Posterior cingulate gyrus (tissue), 11 donors: ENCODE measurements around the gene ANO9.
"Not testable (repeated sequence)": the region's sequence is repeated elsewhere in the genome, so short reads cannot be mapped to it uniquely, and the experiment has no call there.

ENCODE experiments used
- DNase-seq, 10 donors: peaks; one replicate each; pipeline versions ENCODE4 v3.0.0 to v3.0.0-alpha.2; 2020 to 2021; ENCODE audit warnings: mixed read lengths in 3 of 10
- intact Hi-C: fragments of 100-400 bp; cut with DNase I; formaldehyde crosslinking; loops from one replicate; pipeline ENCODE4 v1.15.1; 2023

The ANO9 gene

DNA sequence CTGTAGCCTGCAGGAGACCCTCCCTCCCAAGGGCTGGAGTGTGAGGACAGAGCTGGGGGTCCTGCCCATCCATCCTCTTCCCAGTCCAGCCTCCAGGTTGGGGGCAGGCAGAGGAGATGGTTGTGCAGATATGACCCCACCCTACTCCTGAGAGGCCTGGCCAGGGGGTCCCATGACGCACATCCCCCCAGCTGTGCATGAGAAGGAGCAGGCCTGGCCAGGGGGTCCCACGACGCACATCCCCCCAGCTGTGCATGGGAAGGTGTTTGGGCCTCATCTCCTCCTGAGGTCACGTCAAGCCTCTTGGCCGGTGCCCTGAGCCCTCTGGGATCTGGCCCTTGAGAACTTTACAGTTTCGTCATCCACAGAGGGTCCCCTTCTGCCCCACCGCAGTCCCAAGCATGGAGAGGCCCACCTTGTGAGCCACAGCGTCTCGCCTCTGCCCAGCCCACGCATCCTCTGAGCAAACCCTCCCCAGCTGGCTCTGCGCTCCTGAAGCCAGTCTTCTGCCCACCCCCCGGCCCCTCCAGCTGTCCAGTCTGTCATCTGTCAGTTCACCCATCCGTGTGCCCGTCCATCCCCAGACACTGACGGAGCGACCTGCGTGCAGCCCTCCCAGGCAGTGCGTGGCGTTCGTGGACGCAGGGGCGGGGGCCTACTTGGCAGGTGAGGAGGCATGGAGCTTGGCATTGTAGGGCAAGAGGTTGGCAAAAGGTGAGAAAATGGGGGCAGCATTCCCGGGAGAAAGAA is 2.3 kb downstream of the ANO9 start:
- DNase-seq: peak in 2 of 10 donors; percentile 58 to 67
- intact Hi-C loops: no loop called here

DNA sequence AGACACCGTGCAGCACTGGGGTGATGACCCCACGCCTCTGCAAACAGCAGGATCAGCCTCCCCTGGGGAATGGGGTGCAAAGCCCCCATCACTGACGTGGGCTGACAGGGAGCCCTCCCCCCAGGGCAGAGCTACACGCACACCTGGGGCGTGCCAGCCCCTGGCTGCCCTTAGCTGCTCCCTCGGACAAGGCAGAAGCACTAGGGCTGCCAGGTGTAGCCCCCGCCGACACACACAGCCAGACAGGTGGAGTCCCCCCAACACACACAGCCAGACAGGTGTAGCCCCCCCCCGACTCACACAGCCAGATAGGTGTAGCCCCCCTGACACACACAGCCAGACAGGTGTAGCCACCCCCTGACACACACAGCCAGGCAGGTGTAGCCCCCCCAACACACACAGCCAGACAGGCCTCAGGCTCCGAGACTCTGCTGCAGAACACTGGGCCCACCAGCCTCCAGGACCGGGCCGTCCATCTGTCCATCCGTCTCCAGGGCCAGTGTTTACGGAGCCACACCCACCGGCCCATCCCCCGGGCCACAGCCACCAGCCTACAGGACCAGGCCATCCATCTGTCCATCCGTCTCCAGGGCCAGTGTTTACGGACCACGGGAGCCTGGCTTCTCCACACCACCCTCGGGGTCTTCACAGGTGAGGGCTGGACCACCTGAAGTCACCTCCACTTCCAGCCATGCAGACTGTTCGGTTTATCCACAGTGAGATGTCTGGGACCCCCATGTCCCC is 3.5 kb downstream of the ANO9 start:
- peak in 1 of 10 donors; percentile 55 for DNase-seq
- intact Hi-C loops: no loop called here

DNA sequence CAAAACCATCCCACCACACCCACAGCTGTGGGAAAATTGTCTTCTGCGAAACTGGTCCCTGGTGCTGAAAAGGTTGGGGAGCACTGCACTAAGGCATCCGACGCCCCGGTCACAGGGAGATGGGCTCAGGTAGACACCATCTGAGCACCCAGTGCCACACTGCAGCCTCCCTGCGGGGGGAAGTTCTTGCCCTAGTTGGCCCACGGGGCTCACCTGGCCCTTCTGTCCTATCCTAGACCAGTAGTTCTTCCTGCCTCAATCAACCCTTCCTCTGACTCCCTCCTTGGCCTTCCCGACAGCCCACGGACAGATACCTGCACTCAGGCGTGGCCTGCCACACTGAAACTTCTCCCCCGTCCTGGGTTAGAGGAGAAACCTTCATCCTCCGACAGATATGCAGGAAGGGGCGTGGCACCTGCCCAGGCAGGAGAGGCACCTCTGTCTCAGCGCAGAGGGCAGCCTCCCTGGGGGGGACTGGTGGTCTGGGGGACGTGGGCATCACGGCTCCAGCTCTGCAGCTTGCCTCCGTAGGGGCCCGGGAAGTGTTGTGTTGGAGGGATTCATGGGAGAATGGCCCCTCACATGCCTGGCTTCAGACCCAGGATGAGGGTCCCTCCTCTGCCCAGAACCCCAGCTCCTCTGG is 4.5 kb downstream of the ANO9 start:
- intact Hi-C loops: no loop called here
- peak in 1 of 10 donors; percentile 68 for DNase-seq

DNA sequence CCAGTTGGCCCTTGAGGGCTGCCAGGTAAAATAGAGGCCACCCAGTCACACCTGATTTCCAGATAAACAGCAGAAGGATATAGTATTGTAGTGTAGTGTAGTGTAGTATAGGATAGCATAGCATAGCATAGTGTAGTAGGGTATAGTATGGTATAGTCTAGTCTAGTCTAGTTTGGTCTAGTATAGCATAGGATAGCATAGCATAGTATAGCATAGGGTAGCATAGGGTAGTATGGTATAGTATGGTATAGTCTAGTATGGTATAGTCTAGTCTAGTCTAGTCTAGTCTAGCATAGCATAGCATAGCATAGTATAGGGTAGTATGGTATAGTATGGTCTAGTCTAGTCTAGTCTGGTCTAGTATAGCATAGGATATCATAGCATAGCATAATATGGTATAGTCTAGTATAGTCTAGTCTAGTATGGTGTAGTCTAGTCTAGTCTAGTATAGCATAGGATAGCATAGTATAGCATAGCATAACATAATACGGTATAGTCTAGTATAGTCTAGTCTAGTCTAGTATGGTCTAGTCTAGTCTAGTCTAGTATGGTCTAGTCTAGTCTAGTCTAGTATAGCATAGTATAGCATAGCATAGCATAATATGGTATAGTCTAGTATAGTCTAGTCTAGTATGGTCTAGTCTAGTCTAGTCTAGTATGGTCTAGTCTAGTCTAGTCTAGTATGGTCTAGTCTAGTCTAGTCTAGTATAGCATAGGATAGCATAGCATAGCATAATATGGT is 6.6 kb downstream of the ANO9 start:
- DNase-seq, intact Hi-C loops: not testable (repeated sequence)

DNA sequence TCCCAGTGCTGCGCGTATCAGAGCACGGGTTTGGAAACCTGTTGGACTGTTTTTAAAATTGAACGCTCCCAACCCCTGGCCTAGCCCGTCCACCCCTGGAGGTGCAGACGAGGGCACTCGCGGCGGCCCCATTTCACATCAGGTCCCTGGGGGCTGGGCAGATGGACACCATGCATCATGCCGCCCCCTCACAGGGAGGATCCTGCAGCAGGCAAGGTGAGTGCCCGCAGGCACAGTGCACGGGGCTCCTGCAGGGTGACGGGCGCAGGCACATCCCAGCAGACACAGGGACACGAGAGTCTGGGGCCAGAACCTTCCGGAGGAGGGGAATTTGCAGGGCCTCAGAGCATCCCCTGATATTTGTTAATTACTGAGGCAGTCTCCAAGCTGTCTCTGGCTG is 7.3 kb downstream of the ANO9 start:
- DNase-seq: peak in 2 of 10 donors; percentile 46 to 69
- intact Hi-C loops: no loop called here

DNA sequence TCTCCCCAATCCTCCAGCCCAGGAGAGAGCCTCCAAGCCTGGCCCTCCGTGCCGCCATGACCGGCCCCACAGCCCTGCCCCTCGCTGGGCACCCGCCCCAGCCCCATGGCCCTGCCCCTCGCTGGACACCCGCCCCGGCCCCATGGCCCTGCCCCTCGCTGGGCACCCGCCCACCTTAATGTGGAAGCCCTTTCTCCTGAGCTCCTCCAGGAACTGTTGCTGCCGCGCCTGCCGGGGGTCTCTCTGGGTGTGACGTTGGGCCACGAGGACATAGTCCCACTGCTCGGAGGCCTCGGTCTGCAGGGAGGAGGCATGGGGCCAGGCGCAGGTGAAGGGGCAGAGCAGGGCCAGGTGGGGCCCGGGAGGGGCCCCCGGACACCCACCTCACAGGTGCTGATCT is 8.2 kb downstream of the ANO9 start:
- intact Hi-C loops: no loop called here
- peak in 1 of 10 donors; percentile 70 for DNase-seq

DNA sequence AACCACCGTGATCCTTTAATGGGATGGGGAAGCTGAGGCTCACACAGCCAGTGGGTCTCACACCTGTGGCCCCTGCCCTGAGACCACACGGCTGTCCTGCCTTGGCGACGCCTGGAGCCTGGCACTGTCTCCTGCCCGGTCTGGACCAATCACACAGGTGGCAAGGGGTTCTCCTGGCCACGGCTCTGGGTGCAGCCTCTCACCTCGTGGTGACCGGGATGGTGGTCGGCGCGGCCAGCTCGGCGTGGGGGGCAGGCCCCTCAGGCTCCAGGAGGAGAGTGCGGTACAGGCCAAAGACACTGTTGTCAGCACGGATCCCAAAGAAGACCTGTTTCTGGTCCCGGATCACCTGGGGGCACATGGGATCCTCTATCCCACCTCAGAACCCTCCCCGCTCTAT is 8.7 kb downstream of the ANO9 start:
- intact Hi-C loops: no loop called here
- DNase-seq: no peak

DNA sequence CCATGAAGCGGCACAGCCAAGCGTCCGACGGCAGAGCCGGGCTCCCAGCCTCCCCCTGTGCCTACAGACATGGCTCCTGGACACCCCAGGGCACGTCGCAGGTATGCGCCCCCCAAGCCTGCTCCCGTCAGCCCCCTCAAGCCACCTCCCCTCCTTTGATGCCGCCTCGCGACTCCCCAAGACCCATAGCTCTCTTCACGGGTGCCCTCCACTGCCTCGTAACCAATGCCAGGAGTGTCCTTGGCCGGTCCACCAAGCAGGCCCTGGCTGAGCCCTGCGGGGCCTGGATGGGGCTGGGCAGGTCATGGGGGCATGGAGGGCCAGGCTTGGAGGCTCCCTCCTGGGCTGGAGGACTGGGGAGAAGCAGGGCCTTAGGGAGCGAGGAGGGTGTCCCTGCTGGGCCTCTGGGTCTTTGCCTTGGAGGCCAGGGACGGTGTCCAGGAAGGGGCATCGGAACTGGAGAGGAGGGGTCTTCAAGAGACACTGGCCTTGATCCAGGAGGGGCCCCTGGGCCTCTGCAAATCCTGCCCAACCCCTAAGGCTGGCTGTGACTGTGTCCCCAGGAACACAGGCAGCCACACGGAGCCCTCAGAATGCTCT is 9.2 kb downstream of the ANO9 start:
- intact Hi-C loops: no loop called here
- DNase-seq: peak in 1 of 10 donors; percentile 67

DNA sequence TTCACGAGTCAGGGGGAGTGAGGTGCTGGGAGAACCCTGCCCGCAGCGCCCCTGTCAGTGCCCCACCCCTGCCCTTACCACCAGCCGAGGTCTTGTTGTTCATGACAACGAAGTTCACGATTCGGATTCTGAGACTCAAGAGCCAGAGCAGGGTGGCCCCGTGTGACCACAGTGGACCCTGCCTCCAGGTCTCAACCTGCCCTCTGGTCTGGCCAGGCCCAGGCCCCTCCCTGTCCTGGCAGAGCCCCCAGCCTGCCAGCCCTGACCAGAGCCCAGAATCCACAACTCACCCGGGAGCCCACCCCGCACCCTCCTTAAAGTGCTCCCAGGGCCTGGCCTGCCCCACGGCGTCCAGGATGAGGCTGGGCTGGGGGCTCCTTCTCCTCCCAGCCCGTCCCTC is 9.9 kb downstream of the ANO9 start:
- peak in 1 of 10 donors; percentile 58 for DNase-seq
- intact Hi-C loops: no loop called here

DNA sequence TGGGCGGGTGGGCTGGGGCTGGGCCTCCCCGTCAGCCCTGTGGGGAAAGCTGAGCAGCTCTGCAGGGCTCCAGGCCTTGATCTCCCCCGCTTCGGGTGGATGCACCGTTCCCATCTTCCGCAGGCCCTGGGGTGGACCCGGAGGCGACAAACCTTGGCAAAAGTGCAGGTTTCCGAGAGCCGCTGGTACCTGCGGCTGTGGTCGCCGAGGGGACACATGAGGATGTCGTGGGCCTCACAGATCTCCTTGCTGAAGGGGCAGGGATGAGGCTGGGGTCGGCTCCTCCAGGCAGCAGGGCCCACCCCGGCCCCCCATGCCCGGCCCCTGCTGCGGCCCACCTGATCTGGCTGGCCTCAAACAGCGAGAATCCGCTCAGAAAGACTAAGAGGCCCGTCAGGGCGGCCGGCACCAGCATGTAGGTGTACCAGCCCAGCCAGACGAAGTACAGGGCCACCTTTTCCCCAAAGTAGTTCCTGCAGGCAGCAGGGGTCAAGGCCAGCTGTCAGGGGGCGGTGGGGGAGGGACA is 11.8 kb downstream of the ANO9 start:
- peak in 1 of 10 donors; percentile 68 for DNase-seq
- intact Hi-C loops: no loop called here

DNA sequence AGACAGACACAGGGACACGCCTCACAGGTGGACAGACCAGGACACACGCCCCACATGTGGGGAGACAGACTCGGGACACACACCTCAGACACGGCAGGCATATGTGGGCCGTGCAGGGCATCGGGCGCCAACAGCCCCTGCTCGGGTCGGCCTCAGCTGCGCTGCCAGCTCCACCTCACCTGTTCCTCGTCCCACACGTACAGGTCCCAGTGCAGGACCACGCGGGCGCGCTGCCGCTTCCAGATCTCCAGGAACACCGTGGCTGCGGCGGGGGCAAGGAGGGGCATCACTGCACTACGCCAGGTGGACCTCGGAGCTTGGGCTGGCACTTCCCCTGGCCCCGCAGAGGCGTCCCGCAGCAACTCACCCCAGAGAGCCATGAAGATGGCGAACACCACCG is 12.4 kb downstream of the ANO9 start:
- intact Hi-C loops: no loop called here
- DNase-seq: peak in 1 of 10 donors; percentile 82

DNA sequence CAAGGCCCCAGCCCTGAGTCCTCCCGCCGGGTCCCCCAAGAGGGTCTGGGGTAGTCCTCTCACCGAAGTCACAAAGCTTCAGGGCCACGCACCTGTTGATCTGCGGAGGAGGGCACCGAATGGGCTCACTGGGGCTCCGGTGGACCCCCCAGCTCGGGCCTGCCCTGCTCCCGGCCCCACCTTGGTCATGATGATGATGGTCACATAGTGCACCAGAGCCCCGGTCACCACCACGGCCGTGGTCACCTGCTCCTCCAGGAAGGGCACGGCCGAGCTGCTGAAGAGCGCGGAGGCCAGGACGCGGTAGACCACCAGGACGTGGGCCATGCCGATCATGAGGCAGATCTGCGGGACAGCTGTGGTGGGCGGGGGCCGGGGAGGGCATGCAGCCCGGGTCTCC is 13.5 kb downstream of the ANO9 start:
- intact Hi-C loops: no loop called here
- DNase-seq: peak in 3 of 10 donors; percentile 24 to 85 (median 67)

DNA sequence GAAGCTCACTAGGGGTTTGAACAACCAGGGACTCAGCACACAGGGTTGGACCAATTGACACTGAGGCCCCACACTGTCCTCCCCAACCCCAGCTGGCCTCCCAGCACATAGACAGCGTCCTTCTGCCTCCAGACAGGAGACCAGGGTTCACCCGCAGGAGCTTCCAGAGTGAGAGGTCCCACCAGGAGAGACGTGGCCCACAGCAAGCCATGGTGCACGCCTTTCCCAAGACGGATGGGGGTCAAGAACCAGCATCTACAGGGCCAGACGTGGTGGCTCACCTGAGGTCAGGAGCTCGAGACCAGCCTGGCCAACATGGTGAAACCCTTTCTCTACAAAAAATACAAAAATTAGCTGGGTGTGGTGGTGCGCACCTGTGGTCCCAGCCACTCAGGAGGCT is 15.0 kb downstream of the ANO9 start:
- peak in 1 of 10 donors; percentile 63 for DNase-seq
- intact Hi-C loops: no loop called here

DNA sequence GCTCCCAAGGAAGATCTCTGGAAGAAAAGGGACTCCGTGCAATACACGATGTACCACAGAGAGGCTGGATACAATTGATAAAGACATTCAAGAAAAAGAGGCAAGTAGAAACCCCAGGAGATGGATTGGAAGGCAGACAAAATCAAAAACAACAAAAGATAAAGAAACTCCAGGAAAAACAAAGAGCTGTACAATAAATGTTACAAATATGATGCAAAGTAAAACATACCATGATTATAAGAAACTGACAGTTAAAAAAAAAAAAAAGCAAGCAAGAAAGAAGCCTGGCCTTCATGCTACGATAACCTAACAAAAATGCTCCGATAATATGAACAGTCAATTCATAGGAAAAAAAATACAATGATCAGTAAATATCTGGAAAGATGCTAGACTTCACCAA is 16.5 kb downstream of the ANO9 start:
- intact Hi-C loops: no loop called here

DNA sequence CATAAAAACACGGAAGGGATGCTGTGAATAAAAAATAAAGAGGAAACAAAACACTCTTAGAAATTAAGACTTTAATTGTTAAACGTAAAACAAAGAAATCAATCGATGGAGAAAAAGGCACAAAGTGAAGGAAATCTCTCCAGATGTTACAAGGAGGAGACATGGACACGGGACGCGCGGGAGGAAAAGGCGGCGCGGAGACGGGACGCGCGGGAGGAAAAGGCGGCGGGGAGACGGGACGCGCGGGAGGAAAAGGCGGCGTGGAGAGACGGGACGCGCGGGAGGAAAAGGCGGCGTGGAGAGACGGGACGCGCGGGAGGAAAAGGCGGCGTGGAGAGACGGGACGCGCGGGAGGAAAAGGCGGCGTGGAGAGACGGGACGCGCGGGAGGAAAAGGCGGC is 17.0 kb downstream of the ANO9 start:
- peak in 2 of 10 donors; percentile 22 to 26 for DNase-seq
- intact Hi-C loops: not testable (repeated sequence)

More for the DNA sequence above, 16.5 kb downstream of the ANO9 start:
- DNase-seq: no peak

DNA sequence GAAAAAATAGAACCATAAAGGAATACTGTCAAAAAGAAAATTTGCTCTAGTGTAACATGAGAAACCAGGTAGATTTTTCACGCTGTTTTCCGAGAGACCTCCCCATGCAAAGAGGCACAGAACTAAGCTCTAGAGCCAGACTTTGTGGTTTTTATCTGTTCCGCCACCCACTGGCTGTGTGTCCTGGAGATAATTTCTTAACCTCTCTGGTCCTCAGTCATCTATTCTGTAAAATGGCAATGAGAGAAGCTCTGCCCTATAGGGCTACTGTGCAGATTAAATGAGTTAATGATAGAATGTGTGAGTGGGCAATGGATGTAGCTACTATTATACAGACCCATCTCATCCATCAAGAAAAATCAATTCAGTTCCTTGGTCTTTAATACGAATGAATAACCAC is 17.6 kb downstream of the ANO9 start:
- DNase-seq: no peak

DNA sequence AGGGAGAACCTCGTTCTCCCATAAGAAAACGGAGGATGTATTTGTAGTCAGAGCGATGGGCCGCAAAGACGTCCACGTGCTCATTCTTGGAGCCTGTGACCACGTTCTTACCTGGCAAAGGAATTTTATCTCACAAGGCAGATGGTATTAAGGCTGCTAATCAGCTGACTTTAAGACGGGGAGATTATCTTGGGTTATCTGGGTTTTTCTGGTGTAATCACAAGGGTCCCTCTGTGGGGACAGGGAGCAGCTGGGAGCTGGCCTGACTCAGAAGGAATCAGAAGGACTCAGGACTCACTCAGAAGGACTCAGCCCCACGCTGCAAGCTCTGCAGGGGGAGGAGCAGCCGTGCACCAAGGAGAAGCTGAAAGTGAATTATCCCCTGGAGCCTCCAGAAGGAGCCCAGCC is 19.6 kb downstream of the ANO9 start:
- DNase-seq: peak in 2 of 10 donors; percentile 9 to 36
- intact Hi-C loops: no loop called here

More for the DNA sequence above, 17.6 kb downstream of the ANO9 start:
- intact Hi-C loops: no loop called here

DNA sequence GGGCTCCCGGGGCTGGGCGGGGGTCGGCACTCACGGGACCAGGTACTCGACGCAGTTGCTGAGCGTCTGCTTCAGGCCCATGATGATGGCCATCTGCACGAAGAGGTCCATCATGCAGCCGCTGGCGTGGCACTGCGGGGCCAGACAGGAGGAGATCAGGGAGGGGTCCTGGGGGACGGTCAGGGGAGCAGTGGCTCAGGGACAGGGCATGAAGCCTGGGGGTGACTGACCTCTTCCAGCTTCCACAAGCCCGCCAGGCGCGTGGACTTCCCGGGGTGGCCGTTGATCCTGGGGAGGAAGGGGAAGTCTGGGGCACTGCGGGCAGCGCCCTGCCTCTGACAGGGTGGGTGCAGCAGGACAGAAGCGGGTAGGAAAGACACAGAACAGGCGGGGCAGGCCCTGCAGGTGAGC is 20.9 kb downstream of the ANO9 start:
- intact Hi-C loops: no loop called here
- peak in 3 of 10 donors; percentile 52 to 79 (median 70) for DNase-seq

DNA sequence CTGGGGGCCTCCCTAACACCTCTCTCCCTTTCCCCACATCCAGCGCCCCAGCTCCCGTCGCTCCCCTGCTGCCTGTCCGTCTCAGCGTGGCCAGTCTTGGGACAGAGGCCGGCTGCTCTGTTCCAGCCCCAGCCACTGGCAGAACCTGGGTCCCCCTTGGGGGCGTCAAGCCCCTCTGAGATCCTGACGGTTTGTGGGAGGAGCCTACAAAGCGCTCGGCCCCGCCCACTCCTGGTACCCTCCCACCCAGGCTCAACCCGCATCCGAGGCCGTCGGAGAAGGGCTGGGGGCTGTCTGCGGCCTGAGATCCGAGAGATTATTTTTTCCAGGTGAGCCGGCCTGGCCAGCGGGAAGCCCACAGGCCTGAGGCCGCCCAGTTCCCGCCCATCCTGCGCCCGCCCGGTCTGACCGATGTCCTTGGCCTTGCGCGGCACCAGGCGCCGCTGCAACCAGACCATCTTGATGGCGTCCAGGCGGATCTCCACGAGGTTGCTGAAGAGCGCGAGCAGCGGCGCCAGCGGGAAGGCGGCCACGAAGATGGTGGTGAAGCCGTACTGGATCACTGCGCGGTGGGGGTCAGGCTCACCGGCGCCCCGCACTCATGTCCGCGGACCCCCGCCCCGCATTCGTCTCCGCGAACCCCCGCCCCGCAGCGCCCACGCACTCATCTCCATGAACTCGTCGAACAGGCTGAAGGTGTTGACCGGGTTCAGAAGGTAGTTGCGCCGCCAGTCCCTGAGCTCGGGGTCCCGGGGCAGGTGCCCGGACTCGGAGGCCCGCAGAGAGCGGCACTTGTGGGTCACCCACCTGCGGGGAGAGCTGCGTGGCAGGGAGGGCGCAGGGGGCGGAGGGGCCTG is 21.5 kb downstream of the ANO9 start:
- intact Hi-C loops: no loop called here
- DNase-seq: peak in 3 of 10 donors; percentile 62 to 72 (median 70)
